Measurements from ENCODE around the gene BRINP2. TPM values are rescaled to one million over a fixed set of nuclear protein-coding genes. Genes with fewer than 3 reads are reported as not detected.

Gene BRINP2
- total RNA-seq, 4 donors from 2014 or later = not detected

- in situ Hi-C loops (cut with MboI; ENCODE audit: low sequenced_read_pairs in 4 of 4) (loop anchor here (10.0 to 25.0 kb wide), 2 partner anchors 517 to 530 kb away; no protein-coding TSS in a partner anchor), intact Hi-C loops (cut with DNase I; ENCODE audit: low total_unique reads) (loop anchor here (2.0 kb wide), 1 partner anchor 97 kb away; no protein-coding TSS in a partner anchor)
- Histone ChIP-seq H3K4me1 (peaks cover 5 to 7% of the 10 kb centered on the region in 2 donors), H3K9me3 (no peaks in the 10 kb centered on the region), H3K27ac (no peak overlapping the region), H3K36me3 (no peaks in the 10 kb centered on the region), H3K4me3 (no peak overlapping the region), H3K27me3 (no peaks in the 10 kb centered on the region)
- TF ChIP-seq POLR2A (IDR thresholded peaks at IDR 0.05) (no peak), CTCF (IDR thresholded peaks at IDR 0.05 in 4 of 5, conservative IDR thresholded peaks at IDR 0.05 in 1 of 5) (no peak)
- DNase-seq (no peak), ATAC-seq (no peak)
Measured at GRCh38 chr1:177257576-177257975, 86.8 kb downstream of the BRINP2 start.

GRCh38 chr1:177270863-177271262, 100.1 kb downstream of the BRINP2 start:
- in situ Hi-C loops (cut with MboI; ENCODE audit: low sequenced_read_pairs in 4 of 4) = loop anchor here in 2 of 4 donors (25.0 kb wide), 1 partner anchor 516 kb away; no protein-coding TSS in a partner anchor
- intact Hi-C loops (cut with DNase I; ENCODE audit: low total_unique reads) = loop anchor here (5.0 to 10.0 kb wide), 2 partner anchors 174 to 511 kb away; no protein-coding TSS in a partner anchor
- no peak for DNase-seq
- Histone ChIP-seq H3K36me3 (no peaks in the 10 kb centered on the region), H3K9me3 (no peaks in the 10 kb centered on the region), H3K4me3 (no peak overlapping the region), H3K27ac (no peak overlapping the region), H3K4me1 (peaks cover 27% of the 10 kb centered on the region in 2 donors), H3K27me3 (no peaks in the 10 kb centered on the region)
- no peak for ATAC-seq
- TF ChIP-seq CTCF (IDR thresholded peaks at IDR 0.05 in 4 of 5, conservative IDR thresholded peaks at IDR 0.05 in 1 of 5) = no peak
- no peak for TF ChIP-seq POLR2A (IDR thresholded peaks at IDR 0.05)

GRCh38 chr1:177273141-177273540, 102.4 kb downstream of the BRINP2 start:
- in situ Hi-C loops (cut with MboI; ENCODE audit: low sequenced_read_pairs in 4 of 4) (loop anchor here in 2 of 4 donors (25.0 kb wide), 1 partner anchor 514 kb away; no protein-coding TSS in a partner anchor), intact Hi-C loops (cut with DNase I; ENCODE audit: low total_unique reads) (loop anchor here (5.0 to 10.0 kb wide), 2 partner anchors 172 to 509 kb away; no protein-coding TSS in a partner anchor)
- no peaks in the 10 kb centered on the region for H3K27me3 ChIP-seq
- no peaks in the 10 kb centered on the region for H3K36me3 ChIP-seq
- DNase-seq (no peak), ATAC-seq (peak in 1 of 2 donors; percentile 31)
- H3K9me3 ChIP-seq = no peaks in the 10 kb centered on the region
- no peak for TF ChIP-seq CTCF (IDR thresholded peaks at IDR 0.05 in 4 of 5, conservative IDR thresholded peaks at IDR 0.05 in 1 of 5)
- no peak for TF ChIP-seq POLR2A (IDR thresholded peaks at IDR 0.05)
- H3K4me3 ChIP-seq = no peak overlapping the region
- peak overlapping the region in 1 of 4 donors; percentile 61 for H3K27ac ChIP-seq
- peaks cover 27 to 35% of the 10 kb centered on the region in 2 donors for H3K4me1 ChIP-seq

- no peaks in the 10 kb centered on the region for H3K36me3 ChIP-seq
- TF ChIP-seq POLR2A (IDR thresholded peaks at IDR 0.05) (no peak), CTCF (IDR thresholded peaks at IDR 0.05 in 4 of 5, conservative IDR thresholded peaks at IDR 0.05 in 1 of 5) (no peak)
- H3K9me3 ChIP-seq = no peaks in the 10 kb centered on the region
- no peaks in the 10 kb centered on the region for H3K27me3 ChIP-seq
- no peak overlapping the region for H3K4me3 ChIP-seq
- H3K27ac ChIP-seq = peak overlapping the region; percentile 47 to 79 (median 64)
- DNase-seq = peak; percentile 50 to 77
- H3K4me1 ChIP-seq = peaks cover 27 to 35% of the 10 kb centered on the region in 2 donors
- in situ Hi-C loops (cut with MboI; ENCODE audit: low sequenced_read_pairs in 4 of 4) (loop anchor here in 2 of 4 donors (25.0 kb wide), 1 partner anchor 513 kb away; no protein-coding TSS in a partner anchor), intact Hi-C loops (cut with DNase I; ENCODE audit: low total_unique reads) (loop anchor here (5.0 to 10.0 kb wide), 3 partner anchors 170 to 738 kb away; no protein-coding TSS in a partner anchor)
- peak; percentile 96 to 98 for ATAC-seq
Measured at GRCh38 chr1:177274687-177275211, 104.0 kb downstream of the BRINP2 start.
